ENCODE results near the gene UGT3A1. TPM values are rescaled to one million over a fixed set of nuclear protein-coding genes. Genes with fewer than 3 reads are reported as not detected.
"Not testable (repeated sequence)": the region's sequence is repeated elsewhere in the genome, so short reads cannot be mapped to it uniquely, and the experiment has no call there.

The UGT3A1 gene
- total RNA-seq, 1 donor from 2014 or later: not detected

DNA sequence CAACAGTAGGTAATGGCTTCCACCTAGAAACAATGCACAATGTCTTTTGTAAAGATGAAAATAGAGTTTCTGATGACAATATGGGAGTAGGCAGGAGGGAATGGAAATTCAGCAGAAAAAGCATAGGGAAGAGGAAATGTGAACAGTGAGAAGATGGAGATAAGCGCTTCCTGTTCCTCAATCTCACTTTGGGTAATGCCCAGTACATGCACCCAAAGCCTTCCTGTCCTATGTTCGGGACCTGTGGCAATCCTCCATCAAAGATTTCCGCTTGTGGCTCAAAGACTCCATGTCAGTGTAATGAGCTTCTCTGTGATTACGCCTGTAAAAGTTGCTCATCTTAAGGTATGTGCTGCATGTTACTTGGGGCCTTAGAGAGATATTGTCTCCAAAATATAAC lies 2.7 kb downstream of the UGT3A1 start:
- no peak for ATAC-seq

DNA sequence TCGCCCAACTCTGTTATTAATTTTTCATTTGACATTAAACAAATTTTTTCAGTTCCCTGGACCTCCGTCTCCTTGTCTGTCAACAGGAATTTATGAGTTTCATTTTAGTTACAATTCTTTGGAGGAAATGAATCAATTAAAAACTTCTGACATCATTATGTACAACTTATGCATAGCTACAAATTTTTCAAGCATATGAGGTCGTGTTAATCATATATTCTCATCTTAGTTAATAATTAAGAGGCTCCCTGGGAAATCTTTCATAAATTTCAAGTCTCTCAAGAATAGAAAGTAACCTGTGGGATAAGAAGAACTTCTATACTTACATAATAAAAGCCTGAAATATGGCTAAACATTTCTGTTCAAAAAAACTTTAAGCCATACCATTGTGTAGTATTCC lies 3.4 kb downstream of the UGT3A1 start:
- no peak for ATAC-seq

DNA sequence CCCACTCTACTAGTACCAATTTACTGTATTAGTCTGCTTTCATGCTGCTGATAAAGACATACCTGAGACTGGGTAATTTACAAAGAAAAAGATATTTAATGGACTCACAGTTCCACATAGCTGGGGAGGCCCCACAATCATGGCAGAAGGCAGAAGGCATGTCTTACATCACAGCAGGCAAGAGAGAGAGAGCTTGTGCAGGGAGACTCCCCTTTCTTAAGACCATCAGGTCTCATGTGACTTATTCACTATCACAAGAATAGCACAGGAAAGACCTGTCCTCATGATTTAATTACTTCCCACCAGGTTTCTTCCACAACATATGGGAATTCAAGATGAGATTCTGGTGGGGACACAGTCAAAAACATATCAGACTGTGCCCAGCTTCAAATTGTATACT lies 11.5 kb downstream of the UGT3A1 start:
- no peak for ATAC-seq

DNA sequence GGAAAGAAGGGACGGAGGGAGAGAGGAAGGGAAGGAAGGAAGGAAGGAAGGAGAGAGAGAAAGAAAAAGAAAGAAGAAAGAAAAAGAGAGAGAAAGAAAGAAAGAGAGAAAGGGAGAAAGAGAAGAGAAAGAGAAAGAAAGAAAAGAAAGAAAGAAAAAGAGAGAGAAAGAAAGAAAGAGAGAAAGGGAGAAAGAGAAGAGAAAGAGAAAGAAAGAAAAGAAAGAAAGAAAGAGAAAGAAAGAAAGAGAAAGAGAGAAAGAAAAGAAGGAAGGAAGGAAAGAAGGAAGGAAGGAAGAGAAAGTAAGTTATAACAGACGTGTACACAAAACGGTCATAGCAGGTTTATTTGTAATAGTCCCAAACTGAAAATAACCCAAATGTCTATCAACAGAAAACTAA lies 14.3 kb downstream of the UGT3A1 start:
- not testable (repeated sequence) for ATAC-seq

DNA sequence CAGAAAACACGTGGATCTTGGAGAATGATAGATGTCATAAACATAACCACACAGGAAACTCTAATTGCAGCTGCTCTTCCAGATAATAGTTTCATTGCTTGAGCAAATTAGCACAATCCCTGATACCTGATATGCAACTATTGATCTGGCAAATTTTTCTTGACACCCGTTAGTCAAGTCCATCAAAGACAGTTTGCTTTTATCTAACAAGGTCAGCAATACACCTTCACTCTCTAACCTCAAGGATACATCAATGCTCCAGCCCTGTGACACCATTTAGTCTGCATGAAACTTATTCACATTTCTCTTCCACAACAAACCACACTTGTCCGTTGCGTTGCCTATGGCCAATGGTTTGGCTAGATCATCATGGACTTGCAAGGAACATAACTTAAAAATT lies 16.6 kb downstream of the UGT3A1 start:
- no peak for ATAC-seq

DNA sequence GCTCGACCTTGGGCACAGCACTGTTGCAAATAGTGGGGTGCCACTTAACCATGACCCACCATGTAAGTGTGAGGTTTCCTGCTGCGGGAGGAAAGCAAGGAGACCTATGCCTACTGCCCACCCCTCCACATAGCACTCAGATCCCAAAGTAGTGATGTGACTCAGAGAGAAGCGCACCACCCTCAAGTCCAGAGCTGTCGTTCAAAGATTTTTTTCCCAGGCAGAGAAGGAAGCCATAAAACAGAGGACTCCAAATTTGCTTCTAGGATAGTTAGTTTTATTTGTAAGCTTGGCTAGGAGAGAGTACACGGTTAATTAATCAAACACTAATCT lies 19.3 kb downstream of the UGT3A1 start:
- no peak for ATAC-seq

DNA sequence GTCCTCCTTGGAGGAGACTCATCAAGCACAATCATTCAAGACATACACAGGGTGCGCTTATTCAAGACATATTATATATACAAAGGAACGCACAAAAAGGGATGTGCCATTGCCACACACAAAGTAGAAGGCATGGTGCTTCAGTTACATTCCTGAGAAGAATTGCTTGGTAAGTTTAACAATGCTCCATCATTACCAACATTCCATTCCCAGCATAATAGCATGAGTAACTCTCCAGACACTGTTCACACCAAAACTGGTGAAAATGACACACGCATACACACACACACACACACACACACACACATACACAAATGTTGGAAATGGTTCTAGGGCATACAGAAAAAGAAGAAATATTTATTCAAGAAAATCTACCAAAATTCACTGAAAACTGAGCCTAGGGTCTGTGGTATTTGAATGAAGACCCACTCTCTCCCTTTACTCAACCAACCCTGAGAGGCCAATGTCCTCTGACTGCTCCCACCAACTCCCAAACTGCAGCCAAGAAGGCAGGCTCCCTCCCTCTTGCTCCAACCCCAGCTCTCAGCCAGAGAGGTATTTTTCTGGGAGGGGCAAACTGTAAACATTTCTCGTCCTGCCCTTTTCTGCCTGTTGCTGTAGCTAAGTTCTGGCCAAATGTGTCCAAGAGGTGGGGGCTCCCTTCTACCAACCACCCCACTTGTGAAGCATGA lies 19.9 kb downstream of the UGT3A1 start:
- no peak for ATAC-seq

DNA sequence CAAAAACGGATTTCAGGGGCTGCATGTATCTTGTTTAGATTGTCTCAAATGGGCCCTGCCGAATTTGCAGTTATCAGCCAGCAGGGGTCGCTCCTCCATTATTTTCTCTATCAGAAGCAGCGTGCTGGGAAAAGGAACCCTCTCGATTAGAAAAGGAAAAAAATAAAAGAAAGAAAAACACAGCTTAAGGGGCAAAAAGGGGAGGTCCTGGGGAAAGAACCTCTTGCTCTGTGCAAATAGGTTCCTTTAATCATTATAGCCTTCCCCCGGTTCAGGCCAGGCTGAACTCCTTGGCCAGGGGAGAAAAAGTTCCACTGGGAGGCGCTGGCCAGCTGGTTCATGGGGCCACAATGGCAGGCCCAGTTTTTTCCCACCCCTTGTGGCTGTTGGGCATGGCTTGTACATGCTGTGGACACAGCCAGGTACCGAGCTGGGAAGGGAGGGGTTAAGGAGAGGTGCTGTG lies 27.8 kb downstream of the UGT3A1 start:
- ATAC-seq: no peak

DNA sequence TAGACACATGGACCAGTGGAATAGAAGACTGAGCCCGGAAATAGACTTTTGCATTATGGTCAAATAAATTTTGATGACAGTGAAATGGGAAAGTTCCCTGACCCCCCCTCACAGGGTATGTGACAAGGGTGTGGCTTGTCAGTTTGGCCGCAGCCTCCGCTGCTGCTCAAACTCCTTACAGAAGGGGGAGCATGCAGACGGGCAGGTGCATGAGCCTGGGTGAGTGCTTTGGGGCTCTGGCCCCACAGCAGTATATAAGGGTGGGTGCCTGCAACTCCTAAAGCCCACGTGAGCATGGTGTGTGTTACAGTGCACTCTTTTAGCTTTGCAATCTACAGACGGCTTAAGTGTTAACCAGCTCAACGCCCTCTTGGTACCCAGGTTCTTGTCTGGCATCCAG lies 30.9 kb downstream of the UGT3A1 start:
- ATAC-seq: no peak

DNA sequence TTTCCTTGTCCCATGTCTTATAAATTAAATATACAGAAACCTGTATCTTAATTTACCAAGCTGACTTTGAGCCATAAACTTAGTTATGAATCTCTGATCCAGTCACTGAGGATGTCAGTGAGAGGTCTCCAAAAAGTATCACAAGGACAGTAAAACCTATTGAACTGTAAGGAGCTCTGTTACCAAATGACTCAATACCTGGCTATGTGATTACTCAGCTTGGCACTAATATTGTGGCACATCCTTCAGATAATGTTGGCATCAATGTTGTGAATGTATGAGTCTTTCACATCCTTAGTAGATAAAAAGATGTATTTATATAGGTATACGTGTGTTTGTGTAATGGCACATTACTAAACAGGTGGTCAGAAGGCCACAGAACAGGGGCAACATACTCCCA lies 34.8 kb downstream of the UGT3A1 start:
- no peak for ATAC-seq

DNA sequence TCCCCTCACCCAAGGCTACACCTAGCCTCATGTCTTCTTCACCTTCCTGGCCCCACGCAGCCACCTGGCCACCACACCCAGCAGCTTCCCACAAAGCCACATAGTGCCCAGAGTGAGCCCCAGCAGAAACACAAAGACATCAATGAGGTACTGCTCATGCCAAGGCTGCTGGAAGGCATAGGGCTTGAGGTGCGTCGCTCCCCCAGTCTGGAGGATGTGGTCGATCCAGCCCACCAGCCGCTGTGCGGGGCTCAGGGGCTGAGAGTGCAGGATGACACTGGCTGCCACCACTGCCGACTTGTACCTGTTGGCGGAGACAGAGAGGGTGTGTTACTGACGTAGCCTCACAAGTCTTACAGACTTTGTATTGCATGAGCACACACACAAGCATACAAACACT lies 37.0 kb downstream of the UGT3A1 start:
- no peak for ATAC-seq

DNA sequence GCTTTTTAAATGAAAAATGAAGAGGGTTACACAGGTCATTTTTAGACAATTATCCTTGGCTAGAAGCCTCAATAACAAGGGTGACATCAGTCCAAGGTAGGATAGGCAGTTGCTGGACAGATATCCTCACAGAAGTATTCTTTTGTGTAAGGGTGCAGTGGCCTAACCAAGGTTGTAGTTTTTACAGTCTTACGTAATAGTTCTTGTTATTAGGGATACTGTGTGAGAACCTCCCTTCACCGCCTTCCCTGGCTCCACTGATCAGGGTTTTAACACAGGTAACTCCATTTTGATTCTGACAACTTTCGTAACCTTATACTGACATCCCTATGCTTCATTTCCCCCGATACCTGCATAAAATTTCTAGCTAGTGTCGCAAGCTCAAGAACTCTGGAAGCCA lies 44.1 kb downstream of the UGT3A1 start:
- ATAC-seq: no peak

DNA sequence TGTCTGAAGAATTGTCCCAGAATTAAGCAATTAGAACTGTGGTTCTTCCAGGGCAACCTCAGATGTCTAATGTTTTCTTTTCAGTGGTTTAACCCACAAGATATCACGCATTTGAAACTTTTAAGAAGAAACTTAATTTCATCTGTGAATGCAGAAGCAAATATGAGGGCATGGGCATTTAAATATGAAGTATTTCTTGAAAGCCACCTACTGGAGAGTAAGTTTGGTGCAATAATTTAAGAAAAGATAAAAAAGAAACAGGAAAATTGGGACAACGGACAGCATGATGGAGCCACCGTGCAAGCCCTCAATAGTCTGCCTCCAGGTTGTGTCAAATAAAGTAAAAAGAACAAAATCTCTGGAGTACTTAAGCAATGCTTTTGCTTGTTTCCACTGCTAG lies 51.6 kb downstream of the UGT3A1 start:
- ATAC-seq: no peak

DNA sequence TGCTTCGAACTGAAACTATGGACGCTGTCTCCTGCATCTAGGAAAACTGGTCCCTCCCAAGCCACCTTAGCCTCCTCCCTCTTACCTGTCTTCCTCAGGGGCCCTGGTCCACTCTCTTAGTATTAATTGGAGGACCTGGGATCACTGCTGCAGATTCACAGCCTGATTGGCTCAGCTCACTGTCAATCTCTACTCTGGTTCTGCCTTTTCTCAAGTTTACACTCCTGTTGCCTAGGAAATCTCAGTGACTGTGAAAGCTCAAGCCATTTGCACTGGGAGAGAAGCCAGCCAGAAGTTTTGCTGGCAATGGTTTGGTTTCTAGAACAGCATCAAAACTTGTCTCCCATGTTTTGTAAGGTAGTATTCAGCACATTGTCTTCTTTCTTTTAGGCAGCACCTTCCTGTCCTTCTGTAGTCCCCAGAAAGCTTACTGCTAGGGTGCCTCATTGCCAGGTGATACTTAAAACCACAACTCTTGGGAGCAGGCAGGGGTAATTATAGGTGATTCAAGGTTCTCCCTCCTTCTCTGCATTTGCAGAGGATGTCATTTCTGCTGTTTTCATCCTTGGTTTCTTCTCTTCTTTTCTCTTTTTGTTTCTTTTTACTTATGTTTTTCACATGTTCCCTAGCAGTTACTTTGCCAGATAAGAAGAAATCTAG lies 52.5 kb downstream of the UGT3A1 start, which contains the start of gene CAPSL:
CAPSL (minus strand) TSS at position 55 of the 660 bp plus-strand sequence. CDS start 17,502 bp downstream, outside the sequence.
- peak; percentile 39 for ATAC-seq

DNA sequence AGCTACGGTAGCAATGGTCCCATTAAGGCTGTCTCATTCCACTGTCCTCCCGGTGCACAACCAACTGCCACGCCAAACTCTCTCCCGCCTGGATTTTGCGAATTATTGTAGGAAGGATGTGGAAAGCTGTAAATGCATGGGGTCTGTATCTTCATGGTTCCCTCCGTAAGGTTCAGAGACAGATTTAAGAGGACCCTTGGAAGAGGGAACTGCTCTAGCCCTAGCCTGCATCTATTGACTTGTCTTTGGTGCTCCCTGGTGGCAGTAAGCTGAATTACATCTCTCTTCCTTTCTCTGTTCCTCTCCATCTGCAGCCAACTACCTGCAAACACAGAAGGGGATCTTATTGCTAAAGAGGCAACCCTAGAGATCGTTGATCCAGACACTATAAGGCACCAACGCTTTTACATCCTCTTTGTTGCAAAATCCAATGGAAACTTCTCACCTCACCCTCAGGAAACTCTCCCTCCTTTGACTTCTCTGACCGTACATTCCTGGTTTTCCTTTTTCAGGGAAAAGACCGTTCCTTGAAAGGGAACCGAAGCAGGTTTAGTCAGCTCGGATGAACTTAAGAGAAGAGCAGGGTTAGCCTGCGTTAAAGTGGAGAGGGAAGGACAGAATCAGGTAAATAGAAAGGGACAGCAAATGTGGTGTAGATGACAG lies 64.7 kb downstream of the UGT3A1 start:
- ATAC-seq: peak; percentile 65

DNA sequence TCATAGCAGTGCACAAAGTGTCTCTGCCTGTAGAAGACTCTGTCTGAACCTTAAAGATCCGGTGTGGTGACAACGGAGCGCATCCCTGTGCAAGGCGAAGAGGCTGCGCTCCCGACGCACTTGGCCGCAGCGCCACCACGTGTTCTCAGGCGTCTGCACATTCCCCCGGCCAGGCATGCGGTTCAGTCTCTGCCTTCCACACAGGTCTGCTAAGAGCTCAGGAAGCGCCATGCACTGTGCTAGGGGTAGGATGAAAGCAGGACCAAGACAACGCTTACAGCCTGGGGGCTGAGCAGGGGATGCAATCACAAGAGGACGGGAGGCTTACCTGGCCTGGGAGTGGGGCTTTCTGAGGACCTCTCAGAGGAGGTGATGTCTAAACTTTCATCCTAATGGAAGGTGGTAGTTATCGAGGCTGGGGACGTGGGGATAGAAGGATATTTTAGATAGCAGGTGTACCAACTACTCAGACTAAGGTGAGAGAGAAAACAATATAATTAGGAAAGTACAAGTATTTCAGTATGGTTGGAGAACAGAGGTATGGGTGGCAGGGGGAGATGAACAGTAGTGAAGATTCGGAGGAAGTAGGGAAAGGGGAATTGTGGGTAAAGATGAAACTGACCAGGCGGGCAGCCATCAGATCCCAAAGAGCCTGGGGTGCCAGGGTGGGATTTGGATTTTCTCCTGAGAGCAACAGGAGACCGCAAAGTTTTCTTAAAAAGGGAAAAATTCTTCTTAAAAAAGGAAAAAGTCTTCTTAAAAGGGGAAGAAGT lies 66.1 kb downstream of the UGT3A1 start:
- peak; percentile 76 for ATAC-seq

DNA sequence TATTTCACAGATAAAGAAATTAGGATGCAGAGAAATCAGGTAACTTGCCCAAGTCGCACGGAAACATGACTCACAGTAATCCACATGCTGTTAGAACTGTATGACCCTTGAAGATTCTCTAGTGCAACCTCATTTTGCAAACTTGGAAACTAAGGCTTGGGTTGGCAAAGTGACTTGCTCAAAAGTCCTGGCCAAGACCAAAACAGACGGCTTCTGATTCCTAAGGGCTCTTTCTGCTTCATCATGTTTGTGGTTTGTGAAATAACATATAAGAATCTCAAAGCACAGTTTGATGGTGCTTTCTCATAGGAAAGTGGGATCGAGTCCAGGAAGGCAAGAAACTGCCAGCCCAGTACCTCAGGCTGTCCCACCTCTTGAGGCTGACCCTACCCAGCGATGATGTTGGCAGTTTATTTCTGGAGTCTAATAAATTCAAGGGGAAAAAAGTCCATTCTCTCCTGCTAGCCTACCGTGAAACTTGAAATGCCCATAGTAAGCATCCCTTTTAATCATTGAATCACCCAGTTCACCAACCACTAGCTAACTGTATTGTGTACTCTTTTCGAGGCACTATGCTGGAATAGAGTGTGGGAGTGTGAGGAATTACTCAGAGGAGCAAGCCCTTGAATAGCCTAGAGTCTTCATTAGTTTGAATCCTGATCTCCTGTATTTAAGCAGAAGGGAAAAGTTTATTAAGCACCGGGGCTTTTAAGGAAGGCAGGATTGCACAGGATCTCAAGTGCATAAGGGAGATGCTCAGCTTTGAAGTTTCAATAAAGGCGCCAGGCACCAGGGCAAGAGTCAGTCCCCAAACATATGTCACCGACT lies 66.9 kb downstream of the UGT3A1 start:
- ATAC-seq: no peak

DNA sequence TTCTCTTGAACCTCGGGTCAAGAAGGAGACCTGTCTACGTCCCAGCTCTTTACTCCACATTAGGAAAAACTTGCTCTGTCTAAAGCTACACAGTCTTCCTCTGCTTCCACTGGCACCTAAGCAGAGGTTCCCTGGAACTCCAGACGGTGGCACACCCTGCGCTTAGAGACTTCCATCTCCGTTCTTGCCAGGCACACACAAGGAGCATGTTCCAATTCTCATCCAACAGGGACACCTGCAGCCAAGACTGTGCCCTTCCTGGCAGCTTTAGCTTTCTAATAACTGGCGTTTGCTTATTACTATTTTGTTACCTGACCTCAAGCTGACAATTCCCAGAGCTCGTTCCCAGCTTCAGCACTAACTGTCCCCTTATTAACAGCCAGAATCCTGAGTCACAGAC lies 68.7 kb downstream of the UGT3A1 start:
- no peak for ATAC-seq

DNA sequence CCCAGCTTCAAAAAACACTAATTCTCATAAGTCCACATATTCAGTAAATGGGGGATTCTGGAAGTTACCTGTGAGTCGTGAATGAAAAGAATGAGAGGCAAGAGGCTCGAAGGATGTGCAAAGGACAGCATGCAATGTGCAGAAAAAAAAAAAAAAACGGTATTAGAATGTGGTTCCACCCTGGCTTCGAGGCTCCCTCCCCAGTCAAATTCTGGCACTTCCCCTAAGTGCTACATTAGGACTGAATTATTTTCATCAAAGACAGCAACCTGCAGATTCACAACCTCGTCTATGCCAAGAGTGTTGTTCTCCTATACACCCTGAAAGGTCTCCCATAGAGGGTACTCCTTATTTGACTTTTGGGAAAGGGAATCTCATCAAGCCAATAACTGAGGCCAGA lies 69.3 kb downstream of the UGT3A1 start:
- no peak for ATAC-seq

DNA sequence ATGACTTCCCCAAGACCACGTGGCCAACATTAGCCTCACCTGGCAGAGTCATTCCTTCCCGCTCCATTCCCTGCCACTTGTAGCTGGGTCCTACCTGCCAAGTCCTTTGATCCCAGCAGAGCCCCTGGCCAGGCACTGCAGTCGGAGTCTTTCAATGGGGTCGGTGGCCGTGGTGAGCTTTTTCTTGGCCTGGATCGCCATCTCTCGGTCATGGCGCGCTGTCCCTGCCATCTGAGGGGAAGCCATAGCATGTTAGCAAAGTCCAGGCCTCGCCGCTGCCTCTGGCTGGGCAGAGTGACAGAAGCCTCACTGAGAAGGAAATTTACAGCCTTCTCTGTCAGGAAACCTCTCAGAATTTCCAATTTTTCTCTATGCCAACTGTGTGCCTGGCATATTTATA lies 70.3 kb downstream of the UGT3A1 start:
- no peak for ATAC-seq

DNA sequence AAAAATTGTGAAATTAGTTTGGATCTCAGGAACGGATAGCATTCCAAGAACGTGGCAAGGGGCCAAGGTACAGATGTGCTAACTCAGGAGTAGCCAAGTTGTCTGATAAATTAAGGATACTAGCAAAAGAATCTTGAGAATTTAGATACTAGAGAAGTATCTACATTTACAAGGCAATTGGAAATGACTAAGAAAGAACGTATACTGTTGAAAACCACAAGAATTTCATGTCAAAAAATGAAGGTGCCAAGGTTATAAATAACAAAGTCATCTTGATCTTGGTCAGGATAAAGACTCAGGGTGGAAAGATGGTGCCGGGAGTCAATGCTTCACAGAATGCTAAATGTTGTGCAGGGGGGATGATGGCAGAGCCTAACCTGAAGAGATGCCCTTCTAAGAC lies 72.0 kb downstream of the UGT3A1 start:
- no peak for ATAC-seq

DNA sequence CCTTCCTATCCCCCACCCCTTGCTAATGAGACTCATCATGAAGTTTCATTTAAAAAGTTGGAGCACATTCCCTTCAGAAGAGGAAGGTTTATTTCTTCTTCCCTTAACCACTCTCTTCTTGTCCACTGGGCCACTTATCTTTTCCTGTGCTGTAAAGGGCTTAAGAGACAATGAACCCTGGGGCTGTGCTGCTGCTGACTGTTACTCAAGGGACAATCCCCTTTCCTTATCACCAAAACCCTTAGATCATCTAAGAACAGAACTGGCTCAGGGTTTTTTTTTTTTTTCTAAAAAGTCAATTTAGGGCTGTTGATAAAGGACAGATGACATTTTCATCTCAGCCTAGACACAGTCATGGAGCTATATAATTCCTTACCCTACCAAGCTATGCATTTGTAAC lies 82.4 kb downstream of the UGT3A1 start:
- ATAC-seq: no peak

Data from esophagus mucosa (tissue), 1 donor.